GM18502 (cell line): ENCODE data around the gene RAB18.
A peak's percentile ranks its signal among the peaks of the same experiment; 100 is the strongest.
"Not testable (repeated sequence)": the region's sequence is repeated elsewhere in the genome, so short reads cannot be mapped to it uniquely, and the experiment has no call there.

Source experiments
- ATAC-seq: cut with Tn5 transposase; IDR thresholded peaks from one replicate; pipeline ENCODE4 v1.9.1; 2021; ENCODE audit warnings: mild to moderate bottlenecking; ENCODE audit not compliant: unreplicated experiment, poor library complexity

The RAB18 gene

GRCh38 chr10:27503498-27504006 lies 552 bp upstream of the RAB18 start:
- no peak for ATAC-seq

GRCh38 chr10:27504808-27505460 lies 830 bp downstream of the RAB18 start:
- ATAC-seq = no peak

- not testable (repeated sequence) for ATAC-seq
These were observed 1.4 kb downstream of the RAB18 start for GRCh38 chr10:27505537-27505936.

- ATAC-seq = no peak
These were observed 2.2 kb downstream of the RAB18 start for GRCh38 chr10:27506280-27506679.

GRCh38 chr10:27512548-27512947 lies 8.4 kb downstream of the RAB18 start:
- no peak for ATAC-seq

- no peak for ATAC-seq
These were observed 9.5 kb downstream of the RAB18 start for GRCh38 chr10:27513451-27514191.

- no peak for ATAC-seq
These were observed 10.1 kb downstream of the RAB18 start for GRCh38 chr10:27514243-27514642.

GRCh38 chr10:27518261-27518660 lies 14.2 kb downstream of the RAB18 start:
- no peak for ATAC-seq

- no peak for ATAC-seq
These were observed 21.7 kb downstream of the RAB18 start for GRCh38 chr10:27525819-27526218.

GRCh38 chr10:27526242-27526641 lies 22.1 kb downstream of the RAB18 start:
- ATAC-seq = no peak

- no peak for ATAC-seq
These were observed 23.7 kb downstream of the RAB18 start for GRCh38 chr10:27527666-27528295.

GRCh38 chr10:27529010-27529783 lies 25.1 kb downstream of the RAB18 start:
- ATAC-seq = no peak

- no peak for ATAC-seq
These were observed 26.4 kb downstream of the RAB18 start for GRCh38 chr10:27530477-27530876.

GRCh38 chr10:27531336-27531847 lies 27.3 kb downstream of the RAB18 start:
- ATAC-seq = no peak

- ATAC-seq = no peak
These were observed 30.1 kb downstream of the RAB18 start for GRCh38 chr10:27534161-27534700.

- ATAC-seq = no peak
These were observed 31.2 kb downstream of the RAB18 start for GRCh38 chr10:27535317-27535716.

GRCh38 chr10:27536437-27536836 lies 32.3 kb downstream of the RAB18 start:
- peak; percentile 50 for ATAC-seq

GRCh38 chr10:27537166-27537565 lies 33.1 kb downstream of the RAB18 start:
- no peak for ATAC-seq

- ATAC-seq = no peak
These were observed 33.7 kb downstream of the RAB18 start for GRCh38 chr10:27537787-27538186.

- ATAC-seq = no peak
These were observed 36.6 kb downstream of the RAB18 start for GRCh38 chr10:27540672-27541071.
